Stomach smooth muscle (tissue), 2 donors: ENCODE measurements around the gene HIRA.

Experiments used
- H3K27ac ChIP-seq: one replicate; pipeline ENCODE4 v1.7.0; 2013; ENCODE audit warnings: mild to moderate bottlenecking, low read length, inconsistent platforms
- H3K27me3 ChIP-seq, 2 donors: one replicate each; pipeline ENCODE4 v1.7.0; 2013; ENCODE audit warnings: low read length in 2 of 2; ENCODE audit not compliant: insufficient read depth in 2 of 2, control insufficient read depth in 1 of 2
- H3K36me3 ChIP-seq, 2 donors: one replicate each; pipeline ENCODE4 v1.7.0; 2013; ENCODE audit warnings: low read length in 2 of 2; ENCODE audit not compliant: control insufficient read depth in 2 of 2, insufficient read depth in 2 of 2
- H3K4me1 ChIP-seq: one replicate; pipeline ENCODE4 v1.7.0; 2013; ENCODE audit warnings: low read length; ENCODE audit not compliant: control insufficient read depth, insufficient read depth
- H3K4me3 ChIP-seq, 2 donors: one replicate each; pipeline ENCODE4 v1.7.0; 2013; ENCODE audit warnings: low read length in 2 of 2
- H3K9ac ChIP-seq, 2 donors: one replicate each; pipeline ENCODE4 v1.7.0; 2013; ENCODE audit warnings: low read length in 2 of 2, mild to moderate bottlenecking in 1 of 2
- H3K9me3 ChIP-seq, 2 donors: one replicate each; pipeline ENCODE4 v1.7.0; 2013; ENCODE audit warnings: low read length in 2 of 2; ENCODE audit not compliant: control insufficient read depth in 2 of 2
- donor health status: healthy.
- donor health status: Pancreatic carcinoma.

The HIRA gene

DNA sequence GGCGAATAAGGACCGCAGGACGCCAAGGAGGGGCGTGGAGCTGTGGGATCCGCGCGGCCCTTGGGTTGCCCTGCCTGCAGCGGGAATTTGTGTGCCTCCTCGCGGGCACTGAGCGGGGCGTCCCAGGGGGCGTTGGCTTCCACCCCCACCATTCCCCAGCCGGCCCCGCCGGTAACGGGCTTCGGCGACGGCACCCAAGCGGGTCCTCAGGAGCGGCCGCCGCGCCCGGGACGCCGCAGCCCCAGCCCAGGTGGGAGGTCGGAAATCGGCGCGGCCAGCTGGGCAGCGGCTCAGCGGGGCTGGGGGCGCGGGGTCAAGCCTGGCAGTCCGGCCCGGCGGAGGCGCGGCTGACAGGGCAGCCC, 140.3 kb downstream of the HIRA start:
- Histone ChIP-seq H3K36me3 (no peaks in the 10 kb centered on the region), H3K9ac (peak overlapping the region; percentile 26 to 71), H3K27ac (no peak overlapping the region), H3K27me3 (no peaks in the 10 kb centered on the region), H3K4me3 (peak overlapping the region; percentile 69 to 81), H3K4me1 (peaks cover 20% of the 10 kb centered on the region), H3K9me3 (no peaks in the 10 kb centered on the region)

DNA sequence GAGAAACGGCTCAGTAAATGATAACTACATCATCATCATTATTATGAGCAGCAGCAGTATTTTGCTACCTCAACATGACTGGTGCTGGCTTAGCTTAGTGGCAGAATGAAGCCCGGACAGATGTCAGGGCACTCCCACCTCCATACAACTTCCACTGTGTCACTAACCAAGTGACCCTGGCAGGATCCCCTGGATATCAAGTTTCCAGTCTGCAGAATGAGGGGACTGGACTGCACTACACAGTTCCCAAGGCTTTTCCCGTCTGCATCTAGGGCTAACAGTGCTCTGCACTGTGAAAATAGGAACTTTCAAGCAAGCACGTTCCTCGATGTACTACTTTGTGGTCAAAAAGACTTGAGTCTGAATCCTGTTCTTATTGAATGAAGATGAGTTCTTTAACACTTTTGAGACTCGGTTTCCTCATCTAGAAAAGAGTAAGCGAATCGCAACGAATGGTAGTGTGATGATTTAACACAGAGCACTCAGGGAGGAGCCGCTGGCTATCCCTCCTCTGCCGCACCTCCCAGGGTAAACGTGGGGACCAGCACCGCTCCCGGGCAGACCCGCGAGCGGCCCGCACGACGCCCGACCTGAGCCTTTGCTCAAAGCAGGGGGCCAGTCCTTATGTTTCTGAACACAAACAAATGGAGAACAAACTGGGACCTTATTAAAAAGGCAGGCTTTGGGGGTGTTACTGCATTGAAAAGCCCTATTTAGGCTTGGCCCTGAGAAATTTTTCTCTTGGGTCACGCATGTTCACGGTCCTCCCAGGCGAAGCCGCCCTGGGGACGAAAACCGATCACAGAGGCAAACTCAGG, 140.9 kb downstream of the HIRA start:
- peak overlapping the region; percentile 69 to 81 for H3K4me3 ChIP-seq
- no peaks in the 10 kb centered on the region for H3K36me3 ChIP-seq
- no peaks in the 10 kb centered on the region for H3K9me3 ChIP-seq
- peaks cover 20% of the 10 kb centered on the region for H3K4me1 ChIP-seq
- H3K9ac ChIP-seq: peak overlapping the region; percentile 26 to 71
- H3K27me3 ChIP-seq: no peaks in the 10 kb centered on the region
- no peak overlapping the region for H3K27ac ChIP-seq

DNA sequence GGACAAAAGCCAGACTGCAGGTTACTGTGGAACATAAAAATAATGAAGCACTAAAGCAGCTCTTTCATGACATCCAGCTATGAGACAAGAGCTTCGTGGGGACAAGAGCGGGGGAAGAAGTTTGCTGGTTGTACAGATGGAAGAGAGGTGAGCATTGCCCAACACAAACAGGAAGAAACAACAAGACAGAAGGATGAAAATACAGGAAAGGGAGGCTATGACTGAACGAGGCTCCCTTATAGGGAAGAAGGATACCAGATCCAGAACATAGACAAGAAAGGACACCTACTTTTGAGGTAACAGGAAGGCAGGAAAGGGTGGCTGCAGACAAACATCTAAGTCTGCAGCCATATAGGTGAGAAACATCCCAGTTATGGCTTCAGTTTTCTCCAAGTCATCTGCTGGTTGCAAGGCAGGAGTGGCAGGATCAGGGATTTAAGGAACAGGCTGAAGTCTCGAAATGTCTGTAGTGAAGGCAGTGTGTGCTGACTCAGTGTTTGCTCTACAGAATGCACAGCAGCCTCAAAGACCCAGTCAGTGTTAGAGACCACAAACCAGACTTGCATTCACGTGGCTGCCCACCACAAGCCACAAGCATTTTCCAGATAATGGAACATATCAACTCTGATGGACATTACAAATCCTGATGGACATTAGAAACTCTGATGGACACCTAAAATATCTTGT, 141.9 kb downstream of the HIRA start:
- H3K4me1 ChIP-seq: peaks cover 20% of the 10 kb centered on the region
- H3K27me3 ChIP-seq: no peaks in the 10 kb centered on the region
- H3K27ac ChIP-seq: no peak overlapping the region
- H3K36me3 ChIP-seq: no peaks in the 10 kb centered on the region
- H3K4me3 ChIP-seq: no peak overlapping the region
- no peak overlapping the region for H3K9ac ChIP-seq
- H3K9me3 ChIP-seq: no peaks in the 10 kb centered on the region

DNA sequence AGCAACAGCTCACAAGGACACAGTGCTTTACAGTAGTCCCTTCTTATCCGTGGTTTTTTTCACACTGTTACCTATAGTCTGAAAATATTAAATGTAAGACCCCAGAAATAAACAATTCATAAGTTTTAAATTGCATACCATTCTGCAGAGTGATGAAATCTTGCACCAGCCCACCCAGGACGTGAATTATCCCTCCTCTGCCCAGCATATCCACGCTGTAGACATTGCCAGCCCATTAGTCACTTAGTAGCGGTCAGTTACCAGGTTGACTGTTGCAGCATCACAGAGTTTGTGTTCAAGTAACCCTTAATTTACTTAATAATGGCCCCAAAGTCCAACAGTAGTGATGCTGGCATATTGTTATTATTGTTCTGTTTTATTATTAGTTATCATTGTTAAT, 143.6 kb downstream of the HIRA start:
- Histone ChIP-seq H3K27ac (no peak overlapping the region), H3K9ac (no peak overlapping the region), H3K4me3 (no peak overlapping the region), H3K9me3 (no peaks in the 10 kb centered on the region), H3K4me1 (peaks cover 20% of the 10 kb centered on the region), H3K27me3 (no peaks in the 10 kb centered on the region), H3K36me3 (no peaks in the 10 kb centered on the region)

DNA sequence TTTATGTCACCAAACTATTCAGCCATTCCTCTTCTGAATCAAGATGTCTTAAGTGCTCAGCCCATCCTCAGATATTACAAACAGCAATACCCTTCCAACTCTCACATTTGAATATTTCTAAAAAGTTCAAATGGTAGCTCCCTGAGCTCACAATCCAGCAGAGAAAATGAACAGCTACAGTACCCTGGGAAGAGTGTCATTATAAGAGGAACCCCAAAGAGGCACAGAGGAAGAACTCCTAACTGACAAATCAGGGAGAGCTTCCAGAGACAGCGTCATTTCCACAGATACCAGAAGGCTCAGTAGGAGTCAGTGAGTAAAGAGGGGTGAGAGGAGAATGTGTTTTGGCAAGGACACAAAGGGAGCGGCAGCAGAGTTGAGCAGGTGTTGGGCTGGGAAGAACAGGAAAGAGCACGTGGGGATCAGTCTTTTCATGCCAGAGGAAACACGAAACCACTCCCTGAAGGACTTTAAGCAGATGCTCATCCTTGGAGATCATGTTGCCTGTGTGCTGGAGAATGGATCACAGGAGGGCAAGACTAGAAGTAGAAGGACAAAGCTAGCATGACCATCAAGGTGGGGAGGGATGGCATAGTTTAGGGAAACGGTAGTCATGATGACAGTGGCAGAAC, 144.3 kb downstream of the HIRA start:
- Histone ChIP-seq H3K9me3 (no peaks in the 10 kb centered on the region), H3K27ac (peak overlapping the region; percentile 18), H3K9ac (no peak overlapping the region), H3K36me3 (no peaks in the 10 kb centered on the region), H3K4me3 (no peak overlapping the region), H3K27me3 (no peaks in the 10 kb centered on the region), H3K4me1 (peaks cover 14% of the 10 kb centered on the region)

DNA sequence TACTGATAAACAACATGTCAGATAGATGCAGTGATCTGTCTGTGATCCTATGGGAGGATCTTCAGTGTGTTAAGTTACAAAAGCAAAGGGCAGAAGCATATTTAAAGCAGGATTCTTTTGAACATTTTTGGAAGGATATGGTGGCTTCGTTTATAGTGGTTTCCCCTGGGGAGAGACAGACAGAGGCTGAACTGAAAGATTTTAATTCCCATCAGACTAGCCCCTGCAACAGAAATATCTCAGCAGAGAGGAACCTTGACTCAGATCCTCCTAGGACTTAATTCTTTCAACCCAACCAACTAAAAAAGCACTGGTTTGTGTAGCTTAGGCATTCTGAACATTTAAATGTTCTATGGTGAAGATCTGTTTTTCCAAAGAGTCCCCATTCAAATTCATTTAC, 145.7 kb downstream of the HIRA start:
- H3K27me3 ChIP-seq: no peaks in the 10 kb centered on the region
- H3K36me3 ChIP-seq: no peaks in the 10 kb centered on the region
- no peak overlapping the region for H3K27ac ChIP-seq
- no peak overlapping the region for H3K4me3 ChIP-seq
- peaks cover 7% of the 10 kb centered on the region for H3K4me1 ChIP-seq
- H3K9me3 ChIP-seq: no peaks in the 10 kb centered on the region
- no peak overlapping the region for H3K9ac ChIP-seq
